ENCODE measurements around the gene GNB1L.

The GNB1L gene

GRCh38 chr22:19871023-19871844 lies 16.6 kb upstream of the GNB1L start:
- H2AFZ ChIP-seq (ENCODE audit: low read depth, low read length): no peak overlapping the region
- no peaks in the 10 kb centered on the region for H4K20me1 ChIP-seq (ENCODE audit: insufficient read depth, low read length)
- H3K4me3 ChIP-seq (ENCODE audit: low read length): no peak overlapping the region
- no peak overlapping the region for H3K27ac ChIP-seq (ENCODE audit: low read length)
- no peak overlapping the region for H3K4me2 ChIP-seq (ENCODE audit: low read length)
- no peak overlapping the region for H3K9ac ChIP-seq (ENCODE audit: low read length)
- H3K27me3 ChIP-seq (ENCODE audit: low read depth, low read length): no peaks in the 10 kb centered on the region
- H3K4me1 ChIP-seq (ENCODE audit: low read length): no peaks in the 10 kb centered on the region
- no peaks in the 10 kb centered on the region for H3K79me2 ChIP-seq (ENCODE audit: low read length)
- H3K9me3 ChIP-seq (ENCODE audit: insufficient read depth, low read length): no peaks in the 10 kb centered on the region
- TF ChIP-seq CTCF (IDR thresholded peaks at IDR 0.05; ENCODE audit: low read depth, low read length) (no peak), EZH2phosphoT487 (IDR thresholded peaks at IDR 0.05; ENCODE audit: low read depth) (no peak)
- no peaks in the 10 kb centered on the region for H3K36me3 ChIP-seq (replicated peaks; ENCODE audit: low read depth, low read length)

GRCh38 chr22:19870153-19871022 lies 15.7 kb upstream of the GNB1L start:
- H3K4me1 ChIP-seq (ENCODE audit: low read length): no peaks in the 10 kb centered on the region
- H3K9ac ChIP-seq (ENCODE audit: low read length): no peak overlapping the region
- H3K4me2 ChIP-seq (ENCODE audit: low read length): no peak overlapping the region
- no peak for TF ChIP-seq CTCF (IDR thresholded peaks at IDR 0.05; ENCODE audit: low read depth, low read length)
- TF ChIP-seq EZH2phosphoT487 (IDR thresholded peaks at IDR 0.05; ENCODE audit: low read depth): no peak
- H3K79me2 ChIP-seq (ENCODE audit: low read length): no peaks in the 10 kb centered on the region
- H4K20me1 ChIP-seq (ENCODE audit: insufficient read depth, low read length): no peaks in the 10 kb centered on the region
- H3K4me3 ChIP-seq (ENCODE audit: low read length): no peak overlapping the region
- no peak overlapping the region for H3K27ac ChIP-seq (ENCODE audit: low read length)
- H3K27me3 ChIP-seq (ENCODE audit: low read depth, low read length): no peaks in the 10 kb centered on the region
- H2AFZ ChIP-seq (ENCODE audit: low read depth, low read length): no peak overlapping the region
- H3K9me3 ChIP-seq (ENCODE audit: insufficient read depth, low read length): no peaks in the 10 kb centered on the region
- no peaks in the 10 kb centered on the region for H3K36me3 ChIP-seq (replicated peaks; ENCODE audit: low read depth, low read length)

- no peak for TF ChIP-seq CTCF (IDR thresholded peaks at IDR 0.05; ENCODE audit: low read depth, low read length)
- TF ChIP-seq EZH2phosphoT487 (IDR thresholded peaks at IDR 0.05; ENCODE audit: low read depth): no peak
- Histone ChIP-seq H2AFZ (ENCODE audit: low read depth, low read length) (no peak overlapping the region), H3K9ac (ENCODE audit: low read length) (no peak overlapping the region)
Measured at GRCh38 chr22:19869497-19870152, 15.0 kb upstream of the GNB1L start.

More at GRCh38 chr22:19869497-19870152, 15.0 kb upstream of the GNB1L start:
- Histone ChIP-seq H3K27me3 (ENCODE audit: low read depth, low read length) (no peaks in the 10 kb centered on the region), H3K27ac (ENCODE audit: low read length) (no peak overlapping the region), H3K36me3 (replicated peaks; ENCODE audit: low read depth, low read length) (no peaks in the 10 kb centered on the region), H4K20me1 (ENCODE audit: insufficient read depth, low read length) (no peaks in the 10 kb centered on the region), H3K4me1 (ENCODE audit: low read length) (no peaks in the 10 kb centered on the region), H3K4me2 (ENCODE audit: low read length) (no peak overlapping the region), H3K9me3 (ENCODE audit: insufficient read depth, low read length) (no peaks in the 10 kb centered on the region), H3K4me3 (ENCODE audit: low read length) (no peak overlapping the region), H3K79me2 (ENCODE audit: low read length) (no peaks in the 10 kb centered on the region)
